Lower leg skin (tissue), 4 donors: ENCODE data around the gene TMEM101. TPM values are rescaled to one million over a fixed set of nuclear protein-coding genes. Genes with fewer than 3 reads are reported as not detected.
A peak's percentile ranks its signal among the peaks of the same experiment; 100 is the strongest.

Experiments used
- DNase-seq, 2 donors: peaks; one replicate each; pipeline ENCODE4 v3.0.0-alpha.2; 2019; ENCODE audit warnings: low spot score in 2 of 2
- H3K4me3 ChIP-seq: fragments of 200-600 bp; sonication (generic); 2 replicates; pipeline ENCODE4 v1.5.1; 2017; ENCODE audit warnings: mild to moderate bottlenecking, low read depth; ENCODE audit not compliant: poor library complexity, severe bottlenecking
- POLR2A ChIP-seq, 2 donors: fragments of 450-650 bp; IDR thresholded peaks; one replicate each; pipeline ENCODE4 v1.6.1; 2016 to 2017; ENCODE audit warnings: antibody characterized with exemption in 2 of 2, mild to moderate bottlenecking in 1 of 2, moderate library complexity in 1 of 2
- WGBS, 2 donors: methylation state at CpG; one replicate each; pipeline ENCODE4 v1.1.5; 2018; 5-methylcytosine and 5-hydroxymethylcytosine counted together
- intact Hi-C: fragments of 100-400 bp; cut with DNase I; formaldehyde crosslinking; loops from one replicate; pipeline ENCODE4 v1.15.0; 2023; ENCODE audit warnings: low total_unique reads
- total RNA-seq, 4 donors: library from RNA; depleted of rRNA; stranded (reverse); fragments of >200 nt; gene quantifications; one replicate each; pipeline ENCODE4 v1.1.0, GENCODE V29; 2016
- TF ChIP-seq, protein P1 (sequence below), 3 donors: fragments of 450-650 bp; IDR thresholded peaks; one replicate each; pipeline ENCODE4 v1.5.1; 2016; ENCODE audit warnings: antibody characterized with exemption in 3 of 3, mild to moderate bottlenecking in 3 of 3, moderate library complexity in 2 of 3

The TMEM101 gene
- total RNA-seq, 4 donors from 2014 or later: 28.4 to 48.0 (median 41.2) TPM

DNA sequence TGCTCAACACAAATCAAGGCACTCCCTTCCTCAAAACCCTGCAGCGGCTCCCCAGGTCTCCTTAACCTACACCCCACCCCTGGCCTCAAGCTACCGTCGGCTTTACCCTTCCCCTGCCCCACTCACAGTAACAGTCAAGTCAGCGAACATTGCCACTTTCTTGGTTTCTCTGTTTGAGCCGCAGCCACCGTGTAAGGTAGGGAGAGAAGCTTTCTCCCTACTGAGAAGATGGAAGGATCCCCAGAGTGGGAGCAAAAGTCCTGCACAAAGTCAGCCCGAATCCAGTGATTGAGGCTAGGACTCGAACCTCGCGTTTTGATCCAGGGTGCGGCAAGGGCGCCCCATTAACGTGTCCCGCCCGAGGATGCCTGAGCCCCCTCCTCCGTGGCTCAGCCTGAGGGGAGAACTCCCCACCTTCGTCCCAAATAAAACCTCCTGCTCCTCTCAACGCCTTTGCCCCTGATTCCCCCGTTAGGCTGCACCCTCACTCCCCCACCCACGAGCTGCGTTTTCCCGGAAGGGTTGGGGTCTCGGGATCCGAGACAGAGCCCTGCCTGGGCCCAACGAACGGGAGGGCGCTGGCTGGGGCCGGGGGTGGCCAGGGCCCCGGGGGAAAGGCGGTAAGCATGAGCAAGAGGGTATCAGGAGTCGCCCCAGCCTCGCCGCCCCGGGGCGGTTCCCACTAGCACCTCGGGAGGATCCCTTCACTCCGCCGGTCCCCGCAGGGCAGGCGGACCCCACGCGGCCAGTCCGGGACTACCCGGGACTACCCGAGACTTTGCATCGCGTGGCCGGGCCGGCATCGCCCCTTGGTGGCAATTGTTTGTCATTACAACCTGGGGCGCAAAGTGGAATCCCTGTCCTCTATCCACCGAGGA lies 20.3 kb downstream of the TMEM101 start:
- WGBS, 2 donors: 8 to 9% methylated on average over 41 to 48 of the region's 52 CpGs
- no peak overlapping the region for H3K4me3 ChIP-seq
- intact Hi-C loops: loop anchor here (10.0 kb wide), 1 partner anchor 50 kb away; the partner anchor contains the start of gene PPY
- TF ChIP-seq, protein P1, sequence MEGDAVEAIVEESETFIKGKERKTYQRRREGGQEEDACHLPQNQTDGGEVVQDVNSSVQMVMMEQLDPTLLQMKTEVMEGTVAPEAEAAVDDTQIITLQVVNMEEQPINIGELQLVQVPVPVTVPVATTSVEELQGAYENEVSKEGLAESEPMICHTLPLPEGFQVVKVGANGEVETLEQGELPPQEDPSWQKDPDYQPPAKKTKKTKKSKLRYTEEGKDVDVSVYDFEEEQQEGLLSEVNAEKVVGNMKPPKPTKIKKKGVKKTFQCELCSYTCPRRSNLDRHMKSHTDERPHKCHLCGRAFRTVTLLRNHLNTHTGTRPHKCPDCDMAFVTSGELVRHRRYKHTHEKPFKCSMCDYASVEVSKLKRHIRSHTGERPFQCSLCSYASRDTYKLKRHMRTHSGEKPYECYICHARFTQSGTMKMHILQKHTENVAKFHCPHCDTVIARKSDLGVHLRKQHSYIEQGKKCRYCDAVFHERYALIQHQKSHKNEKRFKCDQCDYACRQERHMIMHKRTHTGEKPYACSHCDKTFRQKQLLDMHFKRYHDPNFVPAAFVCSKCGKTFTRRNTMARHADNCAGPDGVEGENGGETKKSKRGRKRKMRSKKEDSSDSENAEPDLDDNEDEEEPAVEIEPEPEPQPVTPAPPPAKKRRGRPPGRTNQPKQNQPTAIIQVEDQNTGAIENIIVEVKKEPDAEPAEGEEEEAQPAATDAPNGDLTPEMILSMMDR (IDR thresholded peaks at IDR 0.05): peak in 1 of 3 donors; percentile 45
- no peak for TF ChIP-seq POLR2A (IDR thresholded peaks at IDR 0.05)
- DNase-seq: peak; percentile 46 to 95

DNA sequence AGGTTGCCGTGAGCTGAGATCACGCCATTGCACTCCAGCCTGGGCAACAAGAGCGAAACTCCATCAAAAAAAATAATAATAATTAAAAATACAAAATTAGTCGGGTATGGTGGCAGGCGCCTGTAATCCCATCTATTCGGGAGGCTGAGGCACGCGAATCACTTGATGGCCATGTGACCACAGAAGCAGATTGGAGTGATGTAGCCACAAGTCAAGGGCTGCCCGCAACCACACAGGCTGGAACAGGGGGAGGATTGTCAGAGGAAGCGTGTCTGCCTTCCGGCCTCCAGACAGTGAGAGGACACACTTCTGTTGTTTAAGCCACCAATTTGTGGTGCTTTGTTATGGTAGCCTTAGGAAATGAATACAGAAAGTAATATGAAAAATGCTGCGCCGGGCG lies 22.1 kb downstream of the TMEM101 start:
- TF ChIP-seq, protein P1 (IDR thresholded peaks at IDR 0.05): no peak
- TF ChIP-seq POLR2A (IDR thresholded peaks at IDR 0.05): no peak
- intact Hi-C loops: loop anchor here (10.0 kb wide), 1 partner anchor 48 kb away; the partner anchor contains the start of gene PPY
- no peak for DNase-seq
- H3K4me3 ChIP-seq: no peak overlapping the region
- WGBS, 2 donors: 94 to 95% methylated on average over 14 of the region's 14 CpGs

DNA sequence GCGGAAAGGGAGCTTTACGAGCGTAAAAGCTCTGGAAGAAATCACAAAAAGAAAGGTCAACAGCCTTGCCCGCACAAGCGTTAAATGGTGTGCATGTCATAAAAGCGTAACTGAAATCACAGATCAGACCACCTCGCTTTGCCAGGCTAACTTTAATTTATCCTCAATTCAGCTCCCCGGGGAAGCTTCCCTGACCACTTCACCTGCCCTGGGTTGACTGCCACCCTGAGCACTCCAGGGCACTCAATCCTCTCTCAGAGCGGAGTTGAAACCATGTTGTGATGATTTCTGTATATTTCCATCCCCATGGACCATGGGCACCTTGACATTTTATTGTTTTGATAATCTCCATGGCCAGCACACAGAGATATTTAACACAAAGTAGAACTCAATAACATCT lies 26.5 kb downstream of the TMEM101 start:
- intact Hi-C loops: no loop called here
- TF ChIP-seq, protein P1 (IDR thresholded peaks at IDR 0.05): no peak
- TF ChIP-seq POLR2A (IDR thresholded peaks at IDR 0.05): no peak
- WGBS, 2 donors: 75 to 77% methylated on average over 9 of the region's 9 CpGs
- no peak for DNase-seq
- H3K4me3 ChIP-seq: no peak overlapping the region

DNA sequence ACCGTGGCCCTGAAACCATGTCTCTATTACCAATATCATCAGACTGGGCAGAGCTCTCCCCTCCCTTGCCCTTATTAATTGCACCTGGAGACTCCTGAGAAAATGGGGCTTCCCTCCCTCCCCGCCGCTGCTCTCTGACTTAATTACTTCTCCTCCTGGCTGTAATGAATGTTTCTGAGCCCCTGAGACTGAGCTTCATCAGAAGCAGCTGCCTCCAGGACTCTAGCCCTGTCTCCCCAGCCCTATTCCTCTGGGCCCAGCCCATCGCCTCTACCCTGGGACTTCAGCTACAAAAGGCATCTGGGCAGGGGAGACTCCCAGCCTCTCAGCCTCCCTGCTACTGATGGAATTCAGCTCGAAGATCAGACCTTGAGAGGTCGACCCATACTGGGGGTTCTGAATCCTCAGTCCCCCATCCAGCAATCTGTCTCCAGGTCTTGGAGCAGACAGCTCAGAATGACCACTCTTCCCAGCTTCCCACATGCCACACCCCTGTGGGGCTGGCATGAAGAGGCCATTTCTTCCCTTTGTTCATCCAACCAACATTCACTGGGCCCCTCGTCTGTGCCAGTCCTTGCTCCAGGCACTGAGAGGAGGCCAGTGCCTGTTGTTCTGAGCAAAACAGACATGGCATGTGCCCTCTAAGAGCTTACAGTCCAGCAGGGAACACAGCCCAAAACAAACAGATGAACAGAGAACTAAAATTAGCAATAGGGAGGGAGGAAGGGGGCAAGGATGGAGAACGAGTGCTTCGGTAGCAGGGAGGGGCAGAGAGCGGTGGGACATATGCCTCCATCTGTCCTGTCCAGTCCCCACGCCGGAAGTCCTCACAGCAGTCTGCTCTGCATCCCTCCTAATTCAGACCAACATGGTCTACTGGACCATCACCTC lies 27.4 kb downstream of the TMEM101 start:
- 67 to 70% methylated on average over 12 of the region's 12 CpGs for WGBS, 2 donors
- TF ChIP-seq, protein P1 (IDR thresholded peaks at IDR 0.05): no peak
- TF ChIP-seq POLR2A (IDR thresholded peaks at IDR 0.05): no peak
- no peak overlapping the region for H3K4me3 ChIP-seq
- DNase-seq: no peak
- intact Hi-C loops: no loop called here

DNA sequence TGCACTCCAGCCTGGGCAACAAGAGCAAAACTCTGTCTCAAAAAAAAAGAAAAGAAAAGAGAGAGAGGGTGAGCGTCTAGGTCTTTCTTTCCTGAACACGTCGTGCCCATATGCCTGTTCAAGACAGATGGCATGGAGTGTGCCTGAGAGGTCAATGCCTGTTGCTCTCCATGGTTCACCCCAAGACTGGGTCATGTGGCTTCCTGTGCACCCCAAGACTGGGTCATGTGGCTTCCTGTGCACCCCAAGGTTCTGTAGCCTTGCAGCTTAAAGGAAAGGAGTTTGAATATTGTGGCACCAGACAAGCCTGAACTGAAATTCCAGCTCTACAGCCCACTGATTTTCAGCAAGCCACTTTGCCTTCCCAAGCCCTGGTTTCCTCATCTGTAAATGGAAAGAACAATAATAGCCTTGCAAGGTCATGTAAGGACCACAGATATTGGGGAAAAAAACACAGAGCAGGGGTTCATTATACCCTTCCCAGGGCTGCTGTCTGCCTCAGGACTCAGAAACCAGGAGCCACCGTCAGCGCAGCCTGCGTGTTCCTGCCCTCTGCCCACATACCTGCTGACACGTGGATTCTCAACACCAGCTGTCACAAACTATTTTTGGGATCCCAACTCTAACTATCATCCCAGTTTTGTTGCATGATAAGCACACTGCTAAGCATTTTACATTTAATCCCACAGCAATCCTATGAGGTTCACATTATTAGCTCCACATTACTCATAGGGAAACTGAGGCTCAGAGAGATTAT lies 28.4 kb downstream of the TMEM101 start:
- no peak overlapping the region for H3K4me3 ChIP-seq
- DNase-seq: no peak
- TF ChIP-seq POLR2A (IDR thresholded peaks at IDR 0.05): no peak
- TF ChIP-seq, protein P1 (IDR thresholded peaks at IDR 0.05): no peak
- 76 to 85% methylated on average over 7 of the region's 7 CpGs for WGBS, 2 donors
- intact Hi-C loops: no loop called here
